Muscle of back (tissue), 13 donors: ENCODE measurements around the gene RAB18. TPM values are rescaled to one million over a fixed set of nuclear protein-coding genes. Genes with fewer than 3 reads are reported as not detected.
"Not testable (repeated sequence)": the region's sequence is repeated elsewhere in the genome, so short reads cannot be mapped to it uniquely, and the experiment has no call there.

Experiments used
- DNase-seq, 3 donors: peaks; one replicate each; pipeline versions ENCODE4 v3.0.0 to v3.0.0-alpha.2; 2013
- long read RNA-seq, 9 donors: transcript quantifications; one replicate each; lab custom pipeline, GENCODE V29; 2026
- polyA plus RNA-seq, 10 donors: library from polyadenylated mRNA; unstranded; fragments of 120-200 nt; gene quantifications; one replicate each; pipeline ENCODE4 v1.2.1, GENCODE V29; 2013; ENCODE audit not compliant: insufficient read length in 10 of 10

RAB18 gene
- 100 to 1,000 TPM in 7 of 10 donors, 10 to 100 TPM in 3; 95.2 to 115 (median 108) TPM for polyA plus RNA-seq
- long read RNA-seq, donor 1, full-length matches to known transcripts: 24 of 33 reads
- long read RNA-seq, donor 1, partial matches to known transcripts: 9 of 33 reads
- long read RNA-seq, donor 1, other reads (novel, unspliced or antisense): 0 of 33 reads
- long read RNA-seq, donor 2, full-length matches to known transcripts: 30 of 30 reads
- long read RNA-seq, donor 2, partial matches to known transcripts: 0 of 30 reads
- long read RNA-seq, donor 2, other reads (novel, unspliced or antisense): 0 of 30 reads
- long read RNA-seq, donor 3, full-length matches to known transcripts: 1 of 1 reads
- long read RNA-seq, donor 3, partial matches to known transcripts: 0 of 1 reads
- long read RNA-seq, donor 3, other reads (novel, unspliced or antisense): 0 of 1 reads
- long read RNA-seq, donor 4, full-length matches to known transcripts: 13 of 18 reads
- long read RNA-seq, donor 4, partial matches to known transcripts: 5 of 18 reads
- long read RNA-seq, donor 4, other reads (novel, unspliced or antisense): 0 of 18 reads
- long read RNA-seq, donor 5, full-length matches to known transcripts: 27 of 27 reads
- long read RNA-seq, donor 5, partial matches to known transcripts: 0 of 27 reads
- long read RNA-seq, donor 5, other reads (novel, unspliced or antisense): 0 of 27 reads
- long read RNA-seq, donor 6, full-length matches to known transcripts: 22 of 29 reads
- long read RNA-seq, donor 6, partial matches to known transcripts: 7 of 29 reads
- long read RNA-seq, donor 6, other reads (novel, unspliced or antisense): 0 of 29 reads
- long read RNA-seq, donor 7, full-length matches to known transcripts: 16 of 22 reads
- long read RNA-seq, donor 7, partial matches to known transcripts: 6 of 22 reads
- long read RNA-seq, donor 7, other reads (novel, unspliced or antisense): 0 of 22 reads
- long read RNA-seq, donor 8, full-length matches to known transcripts: 17 of 31 reads
- long read RNA-seq, donor 8, partial matches to known transcripts: 14 of 31 reads
- long read RNA-seq, donor 8, other reads (novel, unspliced or antisense): 0 of 31 reads
- long read RNA-seq, donor 9, full-length matches to known transcripts: 3 of 3 reads
- long read RNA-seq, donor 9, partial matches to known transcripts: 0 of 3 reads
- long read RNA-seq, donor 9, other reads (novel, unspliced or antisense): 0 of 3 reads

- peak; percentile 98 to 99 (median 99) for DNase-seq
Observed at GRCh38 chr10:27504007-27504807, at the start of gene RAB18. TSS of gene RAB18 (plus strand) at chr10:27504304. CDS start at chr10:27504370, 66 bp downstream.

DNA sequence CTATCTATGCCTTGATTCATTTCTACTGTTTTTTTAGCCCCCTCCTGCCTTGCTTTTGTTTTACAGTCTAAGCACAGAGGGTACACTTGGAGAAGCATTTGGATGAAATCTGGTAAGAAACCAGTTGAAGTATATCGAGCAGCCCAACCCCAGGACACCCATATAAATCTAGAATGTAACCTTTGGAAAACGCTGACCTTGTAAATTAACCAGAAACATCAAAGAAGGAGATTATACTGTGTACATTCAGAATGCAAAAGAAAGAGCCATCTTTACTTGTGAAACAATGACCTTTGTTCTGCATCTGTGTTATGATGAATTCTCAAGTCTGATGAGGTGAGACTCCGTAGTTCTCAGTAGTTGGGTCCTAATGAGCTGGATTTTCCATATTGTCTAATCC, 49.3 kb upstream of the RAB18 start:
- no peak for DNase-seq

GRCh38 chr10:27457261-27457945, 46.7 kb upstream of the RAB18 start:
- no peak for DNase-seq

GRCh38 chr10:27457966-27458365, 46.1 kb upstream of the RAB18 start:
- no peak for DNase-seq

DNA sequence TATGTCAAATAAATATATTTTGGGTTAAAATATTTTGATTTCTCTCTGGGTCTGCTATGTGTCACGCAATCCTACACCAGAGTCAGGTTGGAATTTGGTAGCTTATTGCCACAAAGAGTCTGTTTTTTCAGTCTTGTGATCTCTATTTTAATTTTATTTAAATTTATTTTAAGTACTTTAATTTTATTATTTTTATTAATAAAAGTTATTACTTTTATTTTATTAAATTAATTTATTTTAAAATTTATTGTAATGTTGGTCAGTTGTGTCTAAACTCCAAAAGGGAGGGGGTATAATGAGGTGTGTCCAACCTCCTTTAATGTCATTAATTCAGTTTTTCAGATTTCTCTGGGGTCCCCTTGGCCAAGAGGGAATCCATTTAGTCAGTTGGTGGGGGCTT, 42.8 kb upstream of the RAB18 start:
- no peak for DNase-seq

DNA sequence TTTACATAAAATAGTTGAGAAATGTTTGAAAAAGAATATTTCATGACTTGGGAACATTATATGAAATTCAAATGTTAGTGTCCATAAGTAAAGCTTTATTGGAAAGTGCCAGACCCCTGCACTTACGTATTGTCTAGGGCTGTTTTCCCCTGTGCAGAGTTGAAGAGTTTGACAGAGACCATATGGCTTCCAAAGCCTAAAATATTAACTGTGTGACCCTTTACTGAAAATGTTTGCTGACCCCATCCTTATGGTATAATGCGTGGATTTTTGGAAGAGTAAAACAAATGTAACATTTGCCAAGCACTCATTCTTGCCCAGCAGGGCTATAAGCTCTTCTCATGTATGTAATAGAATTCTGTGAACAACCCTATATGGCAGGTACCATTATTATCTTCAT, 40.1 kb upstream of the RAB18 start:
- DNase-seq: no peak

- DNase-seq: no peak
Observed at GRCh38 chr10:27464993-27465392, 39.1 kb upstream of the RAB18 start.

- DNase-seq: not testable (repeated sequence)
Observed at GRCh38 chr10:27465596-27465995, 38.5 kb upstream of the RAB18 start.

DNA sequence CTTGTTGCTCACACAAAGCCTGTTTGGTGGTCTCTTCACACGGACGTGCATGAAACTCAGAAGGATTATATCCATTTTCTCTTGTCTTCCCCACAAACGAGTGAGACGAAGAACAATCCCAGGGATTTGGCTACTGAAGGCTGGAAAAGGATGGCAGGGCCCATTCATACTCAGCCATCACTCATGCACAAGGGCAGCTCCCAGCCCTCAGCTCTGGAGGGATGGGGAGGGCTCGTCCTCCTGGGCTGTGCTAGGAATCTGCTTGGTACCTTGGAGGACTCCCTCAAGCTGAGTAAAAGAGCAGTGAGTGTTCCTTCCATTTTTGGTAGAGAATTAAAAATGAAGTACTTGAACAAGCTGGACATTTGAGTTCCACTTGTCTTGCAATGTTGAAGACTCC, 33.2 kb upstream of the RAB18 start:
- no peak for DNase-seq

GRCh38 chr10:27474741-27475140, 29.4 kb upstream of the RAB18 start:
- DNase-seq: no peak

DNA sequence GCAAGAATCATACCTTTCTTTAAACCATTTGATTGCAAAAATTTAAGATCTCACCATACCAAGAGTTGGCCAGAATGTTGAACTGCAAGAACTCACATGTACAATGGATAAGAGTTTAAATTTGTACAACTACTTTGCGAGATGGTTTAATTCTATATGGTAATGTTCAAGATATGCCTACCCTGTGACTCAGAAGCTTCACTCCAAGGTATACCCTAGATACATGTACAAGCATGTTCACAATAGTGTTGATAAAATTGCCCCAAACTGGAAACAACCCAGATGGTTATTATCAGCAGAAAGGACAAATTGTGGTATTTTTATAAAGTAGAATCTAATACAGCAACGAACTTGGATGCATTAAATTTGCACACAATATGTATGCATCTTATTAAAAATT, 25.1 kb upstream of the RAB18 start:
- no peak for DNase-seq

DNA sequence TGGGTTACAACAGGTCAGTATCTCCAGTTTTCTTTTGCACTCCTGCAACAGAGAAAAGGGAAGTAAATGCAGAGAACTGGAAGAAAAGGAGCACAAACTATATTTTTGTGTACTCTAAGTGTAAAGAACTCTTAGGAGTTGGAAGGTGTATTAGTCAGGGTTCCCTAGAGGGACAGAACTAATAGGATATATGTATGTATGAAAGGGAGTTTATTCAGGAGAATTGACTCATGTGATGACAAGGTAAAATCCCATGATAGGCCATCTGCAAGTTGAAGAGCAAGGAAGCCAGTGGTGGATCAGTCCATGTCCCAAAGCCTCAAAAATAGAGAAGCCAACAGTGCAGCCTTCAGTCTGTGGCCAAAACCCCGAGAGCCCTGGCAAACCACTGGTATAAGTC, 22.6 kb upstream of the RAB18 start:
- DNase-seq: no peak

GRCh38 chr10:27482984-27483956, 20.8 kb upstream of the RAB18 start:
- DNase-seq: no peak

GRCh38 chr10:27485368-27485767, 18.7 kb upstream of the RAB18 start:
- DNase-seq: no peak

- DNase-seq: no peak
Observed at GRCh38 chr10:27485986-27486385, 18.1 kb upstream of the RAB18 start.

DNA sequence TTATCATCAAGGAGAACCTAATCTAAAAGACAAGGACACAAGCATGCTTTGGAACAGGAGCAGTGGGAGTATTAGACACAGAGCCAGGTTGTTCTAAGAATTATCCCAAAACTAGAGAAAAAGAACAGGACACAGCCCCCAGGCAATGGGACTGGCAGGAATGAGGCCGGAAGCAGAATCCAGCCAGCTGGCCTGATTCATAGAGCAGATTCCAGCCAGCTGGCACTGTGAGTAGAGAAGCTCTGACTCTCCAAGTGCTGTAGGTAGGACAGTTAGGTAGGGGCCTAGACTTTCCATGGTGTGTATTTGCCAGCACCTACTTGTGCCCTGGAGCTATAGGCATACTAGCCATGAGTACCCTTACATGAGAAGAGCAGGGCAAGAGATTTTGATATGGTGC, 13.3 kb upstream of the RAB18 start:
- no peak for DNase-seq

GRCh38 chr10:27494116-27494805, 9.8 kb upstream of the RAB18 start:
- DNase-seq: no peak

DNA sequence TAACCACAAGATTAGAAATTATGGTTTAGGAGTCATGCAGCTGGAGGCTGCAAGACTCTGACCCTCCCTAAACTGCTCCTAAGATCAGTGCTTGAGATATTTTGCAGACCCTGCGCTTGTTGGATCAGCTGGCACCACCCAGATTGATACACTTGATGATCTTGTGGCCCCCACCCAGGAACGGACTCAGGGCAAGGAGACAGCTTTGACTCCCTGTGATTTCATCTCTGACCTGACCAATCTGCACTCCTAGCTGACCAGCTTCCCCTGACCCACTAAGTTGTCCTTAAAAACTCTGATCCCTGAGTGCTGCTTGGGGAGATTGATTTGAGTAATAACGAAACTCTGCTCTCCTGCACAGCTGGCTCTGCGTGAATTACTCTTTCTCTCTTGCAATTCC, 8.0 kb upstream of the RAB18 start:
- no peak for DNase-seq

DNA sequence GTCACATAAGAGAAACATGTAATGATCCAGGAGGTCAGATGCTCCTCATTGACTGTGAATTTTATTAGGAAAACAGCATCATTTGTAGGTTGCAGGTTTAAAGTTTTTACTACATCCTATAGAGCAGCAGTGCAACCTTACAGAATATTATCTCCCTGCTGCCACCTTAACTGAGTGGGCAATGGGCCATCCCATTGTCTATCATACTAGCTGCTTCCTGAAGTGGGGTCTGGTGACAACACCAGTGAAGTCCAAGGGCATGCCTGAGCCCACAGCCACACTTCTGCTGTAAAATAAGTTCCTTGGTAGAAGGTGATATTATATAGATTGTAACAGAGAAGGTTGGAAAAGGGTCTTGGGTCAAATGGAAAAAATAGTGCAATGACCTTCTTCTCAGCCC, 4.0 kb upstream of the RAB18 start:
- DNase-seq: no peak
